K562 (cell line): ENCODE measurements around the gene BATF. TPM values are rescaled to one million over a fixed set of nuclear protein-coding genes. Genes with fewer than 3 reads are reported as not detected.

Experiments used
- ATAC-seq: fragments of 200-7000 bp; cut with Tn5 transposase; 3 replicates; pipeline ENCODE4 v1.9.1; 2020; ENCODE audit warnings: moderate library complexity
- Bru-seq: library from RNA; stranded (reverse); fragments of 400-500 nt; gene quantifications from one replicate; lab custom pipeline; 2021; lab: Mats Ljungman, UMichigan
- BruChase-seq, 2 experiments: library from RNA; stranded (reverse); fragments of 400-500 nt; gene quantifications; one replicate each; lab custom pipeline; 2021; lab: Mats Ljungman, UMichigan
- BruUV-seq: library from RNA; stranded (reverse); fragments of 400-500 nt; replicated peaks from 2 replicates; lab custom pipeline; 2021; lab: Mats Ljungman, UMichigan
- CTCF ChIA-PET: fragments of 300-600 bp; formaldehyde crosslinking; extraction: SDS; loops from one replicate; lab custom pipeline; 2021; ENCODE audit warnings: low intra/inter-chr PET ratio; lab: Yijun Ruan, JAX
- POLR2A ChIA-PET: fragments of 300-600, 350-650 bp; sonication (Branson Sonifier 250); formaldehyde crosslinking; extraction: SDS; loops from one replicate; lab custom pipeline; 2021; ENCODE audit warnings: antibody characterized with exemption, inconsistent platforms; lab: Yijun Ruan, JAX
- DNase-seq, 4 experiments: peaks; one replicate each; pipeline versions ENCODE4 v3.0.0 to v3.0.0-alpha.2; 2011 to 2018; ENCODE audit warnings: low spot score in 3 of 4, mixed read lengths in 3 of 4; ENCODE audit errors: extremely low read depth in 1 of 4
- FAIRE-seq: peaks from 2 replicates; lab custom pipeline; 2011; peaks lifted over from hg19 to GRCh38; lab: Jason Lieb, UNC
- H2AFZ ChIP-seq: 2 replicates; pipeline ENCODE4 v1.6.0; 2011; ENCODE audit warnings: low read depth, low read length, control low read depth, inconsistent platforms
- H3K27ac ChIP-seq: fragments of 200-600 bp; 3 replicates; pipeline ENCODE4 v1.8.0; 2011; ENCODE audit warnings: low read depth, mild to moderate bottlenecking, control low read depth, inconsistent platforms, low read length, moderate library complexity, mixed read lengths; ENCODE audit errors: extremely low read depth
- H3K27me3 ChIP-seq, 2 experiments: fragments of 300-600 bp in 1 of 2; 2 replicates in 1 of 2; 3 replicates in 1 of 2; pipeline versions ENCODE4 v1.6.0 to v1.8.0; 2011; ENCODE audit warnings: inconsistent platforms in 2 of 2, low read length in 2 of 2, mild to moderate bottlenecking in 1 of 2, mixed read lengths in 1 of 2, moderate library complexity in 1 of 2; ENCODE audit not compliant: control insufficient read depth in 2 of 2, insufficient read depth in 2 of 2
- H3K36me3 ChIP-seq: fragments of 300-600 bp; 3 replicates; pipeline ENCODE4 v1.8.0; 2011; ENCODE audit warnings: mild to moderate bottlenecking, low read length, inconsistent platforms; ENCODE audit not compliant: control insufficient read depth, insufficient read depth
- H3K4me1 ChIP-seq, 2 experiments: fragments of 200-600 bp in 1 of 2; replicated peaks in 1 of 2; 2 replicates in 1 of 2; 3 replicates in 1 of 2; pipeline versions ENCODE4 v1.5.1 to v1.8.0; 2011; ENCODE audit warnings: inconsistent platforms in 2 of 2, low read length in 2 of 2, mild to moderate bottlenecking in 1 of 2, mixed read lengths in 1 of 2, moderate library complexity in 1 of 2; ENCODE audit not compliant: control insufficient read depth in 2 of 2, insufficient read depth in 2 of 2
- H3K4me2 ChIP-seq: 2 replicates; pipeline ENCODE4 v1.6.1; 2011; ENCODE audit warnings: low read length, control low read depth, inconsistent platforms, mixed read lengths; ENCODE audit not compliant: insufficient read depth
- H3K4me3 ChIP-seq: fragments of 200-600 bp; sonication (generic), shearing (Covaris generic); 2 replicates; pipeline ENCODE4 v1.5.1; 2016; ENCODE audit warnings: control low read depth, inconsistent platforms
- H3K79me2 ChIP-seq: fragments of 200-600 bp; 3 replicates; pipeline ENCODE4 v1.8.0; 2011; ENCODE audit warnings: low read length, inconsistent platforms; ENCODE audit not compliant: control insufficient read depth, insufficient read depth
- H3K9ac ChIP-seq, 2 experiments: 2 replicates each; pipeline versions ENCODE4 v1.6.0 to v1.6.1; 2011; ENCODE audit warnings: low read depth in 2 of 2, low read length in 2 of 2, control low read depth in 1 of 2, inconsistent platforms in 1 of 2, mild to moderate bottlenecking in 1 of 2, mixed read lengths in 1 of 2; ENCODE audit not compliant: insufficient read depth in 1 of 2
- H3K9me1 ChIP-seq: one replicate; pipeline ENCODE4 v1.6.0; 2011; ENCODE audit warnings: inconsistent platforms, mild to moderate bottlenecking, low read length, moderate library complexity; ENCODE audit not compliant: control insufficient read depth, insufficient read depth
- H3K9me3 ChIP-seq: replicated peaks from 2 replicates; pipeline ENCODE4 v1.5.1; 2011; ENCODE audit warnings: low read depth, low read length, inconsistent platforms; ENCODE audit not compliant: control insufficient read depth, insufficient read depth
- H4K20me1 ChIP-seq: replicated peaks from 2 replicates; pipeline ENCODE4 v1.6.1; 2011; ENCODE audit warnings: low read length, inconsistent platforms, mixed read lengths; ENCODE audit not compliant: control insufficient read depth, insufficient read depth
- CEBPB ChIP-seq: fragments of 450-650 bp; IDR thresholded peaks from 2 replicates; pipeline ENCODE4 v1.6.1; 2016; ENCODE audit warnings: missing genetic modification characterization, missing compliant biosample characterization
- ERF ChIP-seq: fragments of 450-650 bp; formaldehyde crosslinking; IDR thresholded peaks from 2 replicates; pipeline ENCODE4 v1.4.0; 2020; ENCODE audit warnings: mild to moderate bottlenecking, mixed read lengths
- ESRRA ChIP-seq: fragments of 450-650 bp; IDR thresholded peaks from 2 replicates; pipeline ENCODE4 v1.6.1; 2014; ENCODE audit warnings: low read depth, mild to moderate bottlenecking, moderate library complexity, borderline replicate concordance
- KLF10 ChIP-seq: fragments of 250-450 bp; sonication (Bioruptor Pico); IDR thresholded peaks from 2 replicates; pipeline ENCODE4 v1.6.1; 2021; ENCODE audit warnings: matching md5 sums
- MLLT1 ChIP-seq, 2 experiments: fragments of 450-650 bp; IDR thresholded peaks; 2 replicates each; pipeline ENCODE4 v1.6.1; 2016
- NR2C2 ChIP-seq, 2 experiments: fragments of 200-800 bp in 1 of 2; sonication (Bioruptor generic) in 1 of 2; sonication (generic) in 1 of 2; formaldehyde crosslinking in 1 of 2; IDR thresholded peaks; 2 replicates each; pipeline versions ENCODE4 v1.6.1 to v1.8.0; 2016 to 2022; ENCODE audit warnings: mild to moderate bottlenecking in 1 of 2, missing compliant biosample characterization in 1 of 2, missing genetic modification characterization in 1 of 2, missing genetic modification reagents in 1 of 2
- PCBP2 ChIP-seq: fragments of 200-400 bp; formaldehyde crosslinking; IDR thresholded peaks from 2 replicates; pipeline ENCODE4 v1.6.1; 2018; ENCODE audit warnings: low read length, low read depth, mild to moderate bottlenecking, moderate library complexity; ENCODE audit not compliant: poor library complexity, severe bottlenecking
- RAD51 ChIP-seq: fragments of 450-650 bp; IDR thresholded peaks from 2 replicates; pipeline ENCODE4 v1.7.1; 2016; ENCODE audit warnings: low read depth, mild to moderate bottlenecking, borderline replicate concordance
- USF1 ChIP-seq: sonication (generic); formaldehyde crosslinking; IDR thresholded peaks from 2 replicates; pipeline ENCODE4 v1.9.0; 2022; ENCODE audit warnings: mild to moderate bottlenecking, missing genetic modification reagents
- ZNF175 ChIP-seq: fragments of 200-800 bp; sonication (Bioruptor generic); IDR thresholded peaks from 2 replicates; pipeline ENCODE4 v1.6.1; 2016; ENCODE audit warnings: low read depth, mild to moderate bottlenecking, missing genetic modification characterization, missing compliant biosample characterization
- ZNF766 ChIP-seq: fragments of 200-800 bp; sonication (Bioruptor generic); conservative IDR thresholded peaks from 2 replicates; pipeline ENCODE4 v1.6.1; 2016; ENCODE audit warnings: missing genetic modification characterization, missing compliant biosample characterization
- WGBS: fragments of 100-300 bp; shearing (Covaris generic); methylation state at CpG from one replicate; pipeline ENCODE4 v1.1.6; 2016; ENCODE audit warnings: low coverage, mixed read lengths; ENCODE audit not compliant: insufficient coverage; ENCODE audit errors: missing lambda C conversion rate; 5-methylcytosine and 5-hydroxymethylcytosine counted together
- in situ Hi-C: fragments of 300-500 bp; cut with MboI; formaldehyde crosslinking; loops from 4 replicates; pipeline ENCODE4 v1.15.0; 2018; ENCODE audit warnings: inconsistent platforms, mixed read lengths
- intact Hi-C: fragments of 100-400 bp; cut with micrococcal nuclease; formaldehyde crosslinking; loops from 2 replicates; pipeline ENCODE4 v1.14.2; 2022
- long read RNA-seq, 3 experiments: library from polyadenylated mRNA in 2 of 3; library from RNA in 1 of 3; unstranded in 2 of 3; stranded (forward) in 1 of 3; transcript quantifications; one replicate each; pipeline ENCODE4 v2.0.0, GENCODE V29; 2019 to 2022
- polyA minus RNA-seq, 3 experiments: library from RNA; depleted of rRNA, polyadenylated mRNA; stranded (reverse); fragments of >200 nt; gene quantifications; 2 replicates each; pipeline ENCODE4 v1.2.3, GENCODE V29; 2011
- polyA plus RNA-seq, 8 experiments: library from polyadenylated mRNA; depleted of rRNA in 4 of 8; stranded (reverse) in 5 of 8; unstranded in 3 of 8; fragments of >200 nt; fragmentation: Nextera tagmentation in 2 of 8; fragmentation: Illumina TruSeq in 1 of 8; extraction: Ambion mirVana in 2 of 8; extraction: Trizol in 1 of 8; gene quantifications; 2 replicates each; pipeline versions ENCODE4 v1.2.1 to v1.2.3, GENCODE V29; 2011 to 2014; ENCODE audit warnings: inconsistent platforms in 1 of 8, missing spikeins in 1 of 8
- total RNA-seq, 7 experiments: library from RNA; depleted of rRNA in 6 of 7; stranded (reverse); fragments of >200 nt in 6 of 7; fragmentation: Illumina TruSeq in 2 of 7; extraction: Trizol in 2 of 7; gene quantifications; 2 replicates each; pipeline versions ENCODE4 v1.2.1 to v1.2.3, GENCODE V29; 2011 to 2021; ENCODE audit warnings: low replicate concordance in 1 of 7

BATF gene
- total RNA-seq (2011; cell fraction: chromatin; rRNA removed; ENCODE audit: low replicate concordance) = not detected in 2 replicates
- 0.50 TPM in 1 of 2 replicates, not detected in the other for total RNA-seq (2011; cell fraction: nucleolus; rRNA removed)
- total RNA-seq (2011; cell fraction: nucleoplasm; rRNA removed) = not detected in 2 replicates
- total RNA-seq (2014; rRNA removed) (1.0 and 3.4 TPM in 2 replicates), total RNA-seq (2014; rRNA removed; fragmentation: Illumina TruSeq; extraction: Trizol) (0.26 TPM in 1 of 2 replicates, not detected in the other), total RNA-seq (2015; rRNA removed; fragmentation: Illumina TruSeq; extraction: Trizol) (2.1 and 2.9 TPM in 2 replicates), total RNA-seq (2021) (0.31 and 0.49 TPM in 2 replicates), polyA plus RNA-seq (2011; rRNA removed) (0.32 TPM in 1 of 2 replicates, not detected in the other), polyA plus RNA-seq (2014; fragmentation: Illumina TruSeq; extraction: Trizol) (0.55 and 1.1 TPM in 2 replicates), polyA plus RNA-seq (2014; fragmentation: Nextera tagmentation; extraction: Ambion mirVana) (under 1 TPM; 0.13 to 0.28 TPM), polyA plus RNA-seq (2014; rRNA removed) (1.0 and 1.3 TPM in 2 replicates), polyA minus RNA-seq (2011; rRNA and poly(A)+ RNA removed) (not detected in 2 replicates), Bru-seq, nascent RNA (percentile 28 among the genes with signal in this experiment), BruChase-seq, experiment 1, labeled RNA remaining after a 2-hour chase (percentile 19 among the genes with signal in this experiment), BruChase-seq, experiment 2, labeled RNA remaining after a 6-hour chase (percentile 13 among the genes with signal in this experiment)
- 0.31 and 0.58 TPM in 2 replicates for polyA plus RNA-seq (2011; cell fraction: cytosol; rRNA removed)
- polyA plus RNA-seq (2011; cell fraction: nucleus; rRNA removed) = not detected in 2 replicates
- 1.8 and 2.3 TPM in 2 replicates for polyA plus RNA-seq (2012)
- polyA minus RNA-seq (2011; cell fraction: cytosol; rRNA and poly(A)+ RNA removed) = not detected in 2 replicates
- not detected in 2 replicates for polyA minus RNA-seq (2011; cell fraction: nucleus; rRNA and poly(A)+ RNA removed)
- long read RNA-seq, experiment 1, partial matches to known transcripts = 0 of 1 reads
- long read RNA-seq, experiment 1, other reads (novel, unspliced or antisense) = 1 of 1 reads
- long read RNA-seq, experiment 2 = 0 reads
- long read RNA-seq, experiment 3 = 0 reads

- Histone ChIP-seq H3K9me3 (peaks cover 2% of the 10 kb centered on the region; the same call in 1 of the 2 replicates), H3K36me3 (no peaks in the 10 kb centered on the region), H3K27me3 (peaks cover 0 to 23% of the 10 kb centered on the region in 2 experiments; a peak in 3 of 5 replicates), H3K9ac (peak within 1 kb of the TSS in 1 of 2 experiments; percentile 73; a peak in 2 of 4 replicates), H3K4me1 (peaks cover 0 to 4% of the 10 kb centered on the region in 2 experiments; a peak in 3 of 5 replicates), H2AFZ (peak within 1 kb of the TSS; percentile 78), H3K79me2 (no peaks in the 10 kb centered on the region), H3K9me1 (no peaks in the 10 kb centered on the region), H4K20me1 (no peaks in the 10 kb centered on the region), H3K4me2 (peak within 1 kb of the TSS; percentile 62), H3K4me3 (peak within 1 kb of the TSS; percentile 19; the same call in 1 of the 2 replicates), H3K27ac (no peak within 1 kb of the TSS)
- ATAC-seq = no peak
- ChIA-PET CTCF (interaction anchor here (0.6 kb wide), 1 partner anchor 579 kb away, joined by 3 read pairs; no protein-coding TSS in a partner anchor), POLR2A (no interaction called here)
- no peak for FAIRE-seq
- WGBS = 7% methylated on average over 11 of the region's 13 CpGs
- no peak for DNase-seq
- BruUV-seq = no TSS peak
- intact Hi-C loops (no loop called here), in situ Hi-C loops (no loop called here)
- TF ChIP-seq ERF (no peak), ZNF766 (0 out of 2 replicates have a peak, but pooled peaks have one; percentile 43), MLLT1 (IDR thresholded peaks at IDR 0.05) (peak in 1 of 2 experiments; percentile 72; a peak in 1 of 4 replicates), ESRRA (peak; percentile 16; the same call in 1 of the 2 replicates), USF1 (CRISPR knock-in tag) (peak; percentile 65; the same call in 1 of the 2 replicates), KLF10 (no peak), PCBP2 (no peak), CEBPB (tag) (no peak), ZNF175 (CRISPR knock-in tag) (peak; percentile 56; the same call in 1 of the 2 replicates), RAD51 (peak; percentile 48), NR2C2 (CRISPR knock-in tag; IDR thresholded peaks at IDR 0.05) (no peak), NR2C2 (tag; IDR thresholded peaks at IDR 0.05) (peak; percentile 11; the same call in 1 of the 2 replicates)
These were observed at the start of gene BATF for GRCh38 chr14:75522224-75522982. Gene BATF, plus strand, starts transcription at chr14:75522469. Its CDS starts 214 bp downstream, at chr14:75522683.
